BJ (cell line): ENCODE data around the gene EGFLAM. TPM values are rescaled to one million over a fixed set of nuclear protein-coding genes. Genes with fewer than 3 reads are reported as not detected.

ENCODE experiments used
- CTCF ChIA-PET: fragments of 350-600 bp; formaldehyde crosslinking; extraction: SDS; loops from one replicate; lab custom pipeline; 2021; ENCODE audit warnings: antibody characterized with exemption, inconsistent platforms; lab: Yijun Ruan, JAX
- POLR2A ChIA-PET: fragments of 300-600 bp; sonication (Branson Sonifier 250); formaldehyde crosslinking; extraction: SDS; loops from one replicate; lab custom pipeline; 2021; ENCODE audit warnings: antibody characterized with exemption; lab: Charles Lee
- DNase-seq: peaks from one replicate; pipeline ENCODE4 v3.0.0-alpha.2; 2011; ENCODE audit warnings: low read depth
- H3K27me3 ChIP-seq: 2 replicates; pipeline ENCODE4 v1.6.0; 2011; ENCODE audit warnings: low read length; ENCODE audit not compliant: control insufficient read depth, insufficient read depth
- H3K36me3 ChIP-seq: 2 replicates; pipeline ENCODE4 v1.5.1; 2011; ENCODE audit warnings: low read length; ENCODE audit not compliant: control insufficient read depth, insufficient read depth
- H3K4me3 ChIP-seq: 2 replicates; pipeline ENCODE4 v1.5.1; 2011; ENCODE audit warnings: low read depth, mild to moderate bottlenecking, control low read depth, low read length
- polyA plus RNA-seq: library from polyadenylated mRNA; depleted of rRNA; stranded (reverse); fragments of >200 nt; gene quantifications from 2 replicates; pipeline ENCODE4 v1.2.3, GENCODE V29; 2011
- TF ChIP-seq, protein P1 (sequence below): IDR thresholded peaks from 2 replicates; pipeline ENCODE4 v1.5.1; 2011; ENCODE audit warnings: low read depth, mild to moderate bottlenecking, control low read depth, inconsistent platforms, low read length, moderate library complexity; ENCODE audit not compliant: insufficient read depth

Gene EGFLAM
- polyA plus RNA-seq, 1 experiment: 3.9 TPM

DNA sequence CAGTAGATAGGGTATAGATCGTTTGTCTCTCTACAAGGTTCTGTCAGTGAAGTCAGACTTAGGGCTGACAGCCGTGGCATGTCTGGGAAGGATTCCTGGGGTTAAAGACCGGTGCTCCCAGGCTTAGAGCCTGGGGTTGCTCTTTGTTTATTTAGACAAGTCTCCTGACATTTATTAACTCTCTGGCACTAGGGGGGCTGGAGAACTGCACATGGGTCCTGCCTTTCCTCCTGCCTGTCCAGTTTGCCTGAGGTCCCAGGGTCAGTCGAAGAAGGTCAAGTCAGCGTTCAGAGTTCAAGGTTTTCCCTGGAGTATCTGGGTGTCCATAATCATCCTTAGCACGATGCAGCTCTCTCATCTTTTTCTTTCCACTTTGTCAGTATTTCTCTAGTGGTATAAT lies 5.6 kb downstream of the EGFLAM start:
- TF ChIP-seq, protein P1, sequence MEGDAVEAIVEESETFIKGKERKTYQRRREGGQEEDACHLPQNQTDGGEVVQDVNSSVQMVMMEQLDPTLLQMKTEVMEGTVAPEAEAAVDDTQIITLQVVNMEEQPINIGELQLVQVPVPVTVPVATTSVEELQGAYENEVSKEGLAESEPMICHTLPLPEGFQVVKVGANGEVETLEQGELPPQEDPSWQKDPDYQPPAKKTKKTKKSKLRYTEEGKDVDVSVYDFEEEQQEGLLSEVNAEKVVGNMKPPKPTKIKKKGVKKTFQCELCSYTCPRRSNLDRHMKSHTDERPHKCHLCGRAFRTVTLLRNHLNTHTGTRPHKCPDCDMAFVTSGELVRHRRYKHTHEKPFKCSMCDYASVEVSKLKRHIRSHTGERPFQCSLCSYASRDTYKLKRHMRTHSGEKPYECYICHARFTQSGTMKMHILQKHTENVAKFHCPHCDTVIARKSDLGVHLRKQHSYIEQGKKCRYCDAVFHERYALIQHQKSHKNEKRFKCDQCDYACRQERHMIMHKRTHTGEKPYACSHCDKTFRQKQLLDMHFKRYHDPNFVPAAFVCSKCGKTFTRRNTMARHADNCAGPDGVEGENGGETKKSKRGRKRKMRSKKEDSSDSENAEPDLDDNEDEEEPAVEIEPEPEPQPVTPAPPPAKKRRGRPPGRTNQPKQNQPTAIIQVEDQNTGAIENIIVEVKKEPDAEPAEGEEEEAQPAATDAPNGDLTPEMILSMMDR: no peak
- H3K27me3 ChIP-seq: peaks cover 9% of the 10 kb centered on the region
- no peak for DNase-seq

DNA sequence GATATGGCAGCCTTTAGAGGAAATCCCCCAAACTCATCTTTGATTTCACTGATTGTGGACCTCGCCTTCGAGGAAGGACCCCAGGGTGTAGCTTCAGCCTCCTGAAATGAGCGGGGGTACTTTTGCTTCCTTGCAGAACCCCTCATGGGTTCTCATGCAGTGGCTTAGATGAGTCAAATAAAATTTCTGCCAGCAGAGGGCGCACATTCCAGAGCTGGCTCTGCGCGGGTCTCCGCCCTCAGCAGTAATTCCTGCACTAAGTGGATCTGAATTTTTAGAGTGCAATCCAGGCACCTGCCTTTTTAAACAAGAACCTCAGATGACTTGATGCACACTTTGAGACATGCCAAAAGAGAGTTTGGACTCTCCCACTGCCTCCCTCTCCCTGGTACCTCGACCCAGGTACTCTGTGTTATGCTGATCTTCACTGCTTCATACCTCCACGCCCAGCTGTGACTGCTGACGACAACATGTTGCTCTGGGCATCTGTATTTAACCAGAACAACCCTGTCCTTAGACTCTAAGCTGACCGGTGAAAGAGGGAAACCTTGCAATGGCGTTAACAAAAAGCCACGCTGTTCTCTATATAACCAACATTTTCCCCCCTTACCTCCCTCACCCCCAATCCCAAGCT lies 7.3 kb downstream of the EGFLAM start:
- Histone ChIP-seq H3K27me3 (peaks cover 2% of the 10 kb centered on the region; the same call in 1 of the 2 replicates), H3K4me3 (no peak overlapping the region), H3K36me3 (no peaks in the 10 kb centered on the region)
- TF ChIP-seq, protein P1: peak; percentile 75
- CTCF ChIA-PET: interaction anchor here (0.8 to 4.0 kb wide), 20 partner anchors 9 to 656 kb away, joined by 3 to 26 read pairs (median 4); no protein-coding TSS in a partner anchor
- POLR2A ChIA-PET: no interaction called here
- no peak for DNase-seq

More for the DNA sequence above, 5.6 kb downstream of the EGFLAM start:
- H3K4me3 ChIP-seq: no peak overlapping the region
- H3K36me3 ChIP-seq: no peaks in the 10 kb centered on the region
- CTCF ChIA-PET: interaction anchor here (1.0 to 4.0 kb wide), 6 partner anchors 8 to 548 kb away, joined by 3 to 26 read pairs (median 11); no protein-coding TSS in a partner anchor
- POLR2A ChIA-PET: no interaction called here

DNA sequence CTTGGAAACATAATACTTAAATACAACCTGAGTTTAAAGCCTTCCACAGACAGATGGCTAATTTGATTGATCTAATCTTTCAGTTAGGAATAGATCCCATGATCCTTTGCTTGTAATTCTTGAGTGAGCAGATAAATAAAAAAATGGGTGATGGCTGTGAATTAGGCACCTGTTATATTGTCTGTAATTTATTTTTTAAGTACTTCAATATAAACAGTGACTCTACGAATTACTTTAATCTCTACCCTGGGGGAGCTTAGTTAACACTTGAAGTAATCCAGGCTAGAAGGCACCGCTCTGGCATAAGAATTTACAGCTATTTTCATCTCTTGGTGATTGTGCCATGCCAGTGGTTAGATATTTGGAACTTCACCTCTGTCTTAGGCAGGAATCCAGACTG lies 9.0 kb downstream of the EGFLAM start:
- CTCF ChIA-PET: interaction anchor here (4.0 kb wide), 1 partner anchor 542 kb away, joined by 18 read pairs; no protein-coding TSS in a partner anchor
- DNase-seq: no peak
- no peaks in the 10 kb centered on the region for H3K36me3 ChIP-seq
- TF ChIP-seq, protein P1: no peak
- POLR2A ChIA-PET: no interaction called here
- no peaks in the 10 kb centered on the region; the same call in 1 of the 2 replicates for H3K27me3 ChIP-seq
- H3K4me3 ChIP-seq: no peak overlapping the region

DNA sequence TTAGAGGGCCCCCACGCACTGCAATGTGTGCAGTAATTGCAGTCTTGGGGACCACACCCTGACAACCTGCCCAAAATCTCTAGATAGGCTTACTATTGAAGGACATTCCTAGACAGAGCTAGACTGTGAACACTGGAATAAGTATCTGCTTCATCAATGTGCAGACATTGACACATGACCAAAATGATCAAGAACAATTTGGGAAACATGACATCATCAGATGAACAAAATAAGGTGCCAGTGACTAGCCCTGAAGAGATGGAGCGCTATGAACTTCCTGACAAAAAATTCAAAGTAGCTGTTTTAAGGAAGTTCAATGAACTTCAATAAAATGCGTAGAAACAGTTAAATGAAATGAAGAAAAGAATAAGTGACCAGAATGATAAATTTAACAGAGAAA lies 15.3 kb downstream of the EGFLAM start:
- TF ChIP-seq, protein P1: no peak
- no peaks in the 10 kb centered on the region for H3K36me3 ChIP-seq
- no peak overlapping the region for H3K4me3 ChIP-seq
- no peak for DNase-seq
- ChIA-PET CTCF (interaction anchor here (1.5 to 2.1 kb wide), 2 partner anchors 8 to 13 kb away, joined by 3 to 12 read pairs; no protein-coding TSS in a partner anchor), POLR2A (no interaction called here)
- H3K27me3 ChIP-seq: no peaks in the 10 kb centered on the region

DNA sequence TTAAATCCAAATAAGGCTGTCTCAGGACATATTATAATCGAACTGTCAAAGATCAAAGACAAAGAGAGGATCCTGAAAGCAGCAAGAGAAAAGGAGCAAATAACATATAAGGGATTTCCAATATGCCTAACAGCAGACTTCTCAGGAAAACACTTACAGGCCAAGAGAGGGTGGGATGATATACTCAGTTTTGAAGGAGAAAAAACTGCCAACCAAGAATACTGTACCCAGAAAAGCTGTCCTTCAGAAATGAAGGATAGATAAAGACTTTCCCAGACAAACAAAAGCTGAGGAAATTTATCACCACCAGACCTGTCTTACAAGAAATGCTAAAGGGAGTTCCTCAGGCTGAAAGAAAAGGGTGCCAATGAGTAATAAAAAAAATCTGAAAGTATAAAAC lies 16.0 kb downstream of the EGFLAM start:
- no peak overlapping the region for H3K4me3 ChIP-seq
- ChIA-PET POLR2A (no interaction called here), CTCF (interaction anchor here (2.1 kb wide), 1 partner anchor 9 kb away, joined by 12 read pairs; no protein-coding TSS in a partner anchor)
- no peaks in the 10 kb centered on the region for H3K36me3 ChIP-seq
- TF ChIP-seq, protein P1: no peak
- DNase-seq: no peak
- no peaks in the 10 kb centered on the region for H3K27me3 ChIP-seq
